ENCODE measurements around the gene PRKCH.

GRCh38 chr14:61300754-61301153 lies 20.6 kb upstream of the PRKCH start:
- no peak for TF ChIP-seq CTCF (IDR thresholded peaks at IDR 0.05)
- no peak for TF ChIP-seq ZFX (IDR thresholded peaks at IDR 0.05; ENCODE audit: borderline replicate concordance)

Data from 22Rv1 (cell line).